ENCODE results near the gene SVBP. TPM values are rescaled to one million over a fixed set of nuclear protein-coding genes. Genes with fewer than 3 reads are reported as not detected.

The SVBP gene
- total RNA-seq, 1 donor from 2014 or later, result 10.9 TPM

DNA sequence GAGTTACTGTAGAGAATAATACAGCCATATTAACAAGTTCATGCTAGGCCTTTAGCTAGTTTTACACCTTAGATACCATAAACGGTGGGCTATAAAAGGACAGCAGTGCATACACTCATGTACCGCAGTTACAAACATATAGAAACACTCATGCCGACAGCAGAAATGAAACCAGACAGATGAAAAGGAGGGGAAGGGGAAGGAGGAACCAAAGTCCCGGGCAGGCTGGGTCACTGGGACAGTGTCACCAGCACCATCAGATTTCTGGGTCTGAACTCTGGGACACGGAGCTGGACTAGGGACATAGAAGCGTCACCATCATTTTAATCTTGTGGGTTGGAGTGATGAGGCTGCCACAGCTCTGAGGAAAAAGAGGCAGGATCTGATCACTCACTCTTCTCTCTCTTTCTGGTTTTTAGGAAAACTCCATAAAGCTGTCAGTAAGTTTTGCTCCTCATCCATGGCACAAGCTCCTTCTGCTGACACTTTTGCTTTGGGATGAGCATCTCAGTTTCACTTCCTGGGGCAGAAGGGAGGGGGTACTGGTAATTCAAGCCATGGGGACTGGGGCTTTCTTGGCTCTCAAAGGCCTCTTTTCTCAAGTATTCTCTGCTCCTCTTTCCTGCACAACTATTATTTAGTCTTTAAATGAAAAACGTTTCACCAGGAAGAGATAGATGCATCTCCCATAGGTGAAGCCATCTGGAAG is 21.4 kb upstream of the SVBP start:
- TF ChIP-seq, protein P1, sequence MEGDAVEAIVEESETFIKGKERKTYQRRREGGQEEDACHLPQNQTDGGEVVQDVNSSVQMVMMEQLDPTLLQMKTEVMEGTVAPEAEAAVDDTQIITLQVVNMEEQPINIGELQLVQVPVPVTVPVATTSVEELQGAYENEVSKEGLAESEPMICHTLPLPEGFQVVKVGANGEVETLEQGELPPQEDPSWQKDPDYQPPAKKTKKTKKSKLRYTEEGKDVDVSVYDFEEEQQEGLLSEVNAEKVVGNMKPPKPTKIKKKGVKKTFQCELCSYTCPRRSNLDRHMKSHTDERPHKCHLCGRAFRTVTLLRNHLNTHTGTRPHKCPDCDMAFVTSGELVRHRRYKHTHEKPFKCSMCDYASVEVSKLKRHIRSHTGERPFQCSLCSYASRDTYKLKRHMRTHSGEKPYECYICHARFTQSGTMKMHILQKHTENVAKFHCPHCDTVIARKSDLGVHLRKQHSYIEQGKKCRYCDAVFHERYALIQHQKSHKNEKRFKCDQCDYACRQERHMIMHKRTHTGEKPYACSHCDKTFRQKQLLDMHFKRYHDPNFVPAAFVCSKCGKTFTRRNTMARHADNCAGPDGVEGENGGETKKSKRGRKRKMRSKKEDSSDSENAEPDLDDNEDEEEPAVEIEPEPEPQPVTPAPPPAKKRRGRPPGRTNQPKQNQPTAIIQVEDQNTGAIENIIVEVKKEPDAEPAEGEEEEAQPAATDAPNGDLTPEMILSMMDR (IDR thresholded peaks at IDR 0.05; ENCODE audit: borderline replicate concordance), result no peak
- Histone ChIP-seq H3K4me3 (no peak overlapping the region), H3K27me3 (ENCODE audit: low read depth) (no peaks in the 10 kb centered on the region), H3K27ac (replicated peaks) (no peak overlapping the region), H3K4me1 (peaks cover 6% of the 10 kb centered on the region), H3K9me3 (replicated peaks) (no peaks in the 10 kb centered on the region), H3K36me3 (peaks cover 15% of the 10 kb centered on the region)
- DNase-seq, result no peak
- intact Hi-C loops (cut with micrococcal nuclease), result no loop called here

DNA sequence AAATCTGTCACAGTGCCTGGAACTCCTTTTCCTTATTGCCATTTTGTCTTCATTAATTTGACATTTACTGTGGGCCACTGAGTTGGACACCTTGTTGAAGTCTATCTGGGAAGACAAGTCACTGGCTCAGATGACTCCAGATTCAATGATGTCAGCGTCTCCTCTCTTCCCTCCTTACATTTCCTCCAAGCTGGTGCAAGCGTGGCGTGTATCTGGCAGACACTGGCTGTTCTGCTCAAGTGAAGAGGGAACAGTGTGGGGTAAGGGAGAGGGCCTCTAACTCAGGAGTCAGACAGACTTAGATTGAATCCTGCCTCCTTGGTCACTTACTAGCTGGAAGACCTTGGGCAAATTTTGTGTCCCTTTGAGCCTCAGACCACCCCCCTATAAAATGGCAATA is 20.5 kb upstream of the SVBP start:
- no peaks in the 10 kb centered on the region for H3K9me3 ChIP-seq (replicated peaks)
- no peak overlapping the region for H3K27ac ChIP-seq (replicated peaks)
- intact Hi-C loops (cut with micrococcal nuclease), result no loop called here
- H3K27me3 ChIP-seq (ENCODE audit: low read depth), result no peaks in the 10 kb centered on the region
- H3K36me3 ChIP-seq, result peaks cover 11% of the 10 kb centered on the region
- no peak overlapping the region for H3K4me3 ChIP-seq
- peaks cover 6% of the 10 kb centered on the region for H3K4me1 ChIP-seq
- TF ChIP-seq, protein P1 (IDR thresholded peaks at IDR 0.05; ENCODE audit: borderline replicate concordance), result no peak
- DNase-seq, result no peak

DNA sequence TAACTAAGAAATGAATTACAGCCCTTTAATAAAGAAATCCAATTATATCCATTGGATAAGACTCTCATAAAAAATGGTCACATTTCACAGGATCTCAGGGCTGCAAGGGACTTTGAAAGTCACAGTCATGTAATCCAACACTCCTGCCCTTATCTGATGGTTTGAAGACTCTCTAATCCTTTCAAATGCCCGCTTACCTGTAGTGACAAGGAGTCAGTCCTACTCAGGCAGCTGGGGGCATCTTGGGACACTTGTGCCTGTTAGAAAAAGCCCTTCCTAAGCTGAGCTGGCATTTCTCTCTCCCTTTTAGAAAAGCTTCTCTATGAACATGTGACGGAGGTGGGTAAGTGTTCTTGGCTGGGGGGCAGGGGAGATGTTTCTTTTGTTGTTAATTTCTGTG is 18.2 kb upstream of the SVBP start:
- DNase-seq, result no peak
- H3K27ac ChIP-seq (replicated peaks), result no peak overlapping the region
- no peaks in the 10 kb centered on the region for H3K4me1 ChIP-seq
- H3K4me3 ChIP-seq, result no peak overlapping the region
- TF ChIP-seq, protein P1 (IDR thresholded peaks at IDR 0.05; ENCODE audit: borderline replicate concordance), result no peak
- H3K36me3 ChIP-seq, result peaks cover 14% of the 10 kb centered on the region
- no peaks in the 10 kb centered on the region for H3K9me3 ChIP-seq (replicated peaks)
- intact Hi-C loops (cut with micrococcal nuclease), result no loop called here
- H3K27me3 ChIP-seq (ENCODE audit: low read depth), result no peaks in the 10 kb centered on the region

DNA sequence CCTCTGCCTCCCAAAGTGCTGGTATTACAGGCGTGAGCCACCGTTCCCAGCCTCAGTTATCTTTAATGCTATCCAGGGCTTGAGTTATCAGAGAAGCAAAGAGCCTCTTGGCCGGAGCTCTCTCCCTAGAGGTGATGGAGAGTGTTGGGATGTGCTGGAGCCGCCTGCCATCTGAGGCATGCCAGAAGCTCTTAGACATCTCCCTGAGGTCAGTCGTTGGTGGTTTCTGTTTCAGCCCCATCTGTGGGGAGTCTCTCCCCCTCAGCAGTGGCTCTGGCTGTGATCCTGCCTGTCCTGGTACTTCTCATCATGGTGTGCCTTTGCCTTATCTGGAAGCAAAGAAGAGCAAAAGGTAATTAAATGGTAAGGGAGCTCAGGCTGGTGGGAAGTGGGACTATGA is 17.6 kb upstream of the SVBP start:
- DNase-seq, result no peak
- Histone ChIP-seq H3K36me3 (peaks cover 20% of the 10 kb centered on the region), H3K9me3 (replicated peaks) (no peaks in the 10 kb centered on the region), H3K4me3 (no peak overlapping the region), H3K27ac (replicated peaks) (no peak overlapping the region), H3K4me1 (no peaks in the 10 kb centered on the region), H3K27me3 (ENCODE audit: low read depth) (no peaks in the 10 kb centered on the region)
- intact Hi-C loops (cut with micrococcal nuclease), result no loop called here
- TF ChIP-seq, protein P1 (IDR thresholded peaks at IDR 0.05; ENCODE audit: borderline replicate concordance), result no peak

DNA sequence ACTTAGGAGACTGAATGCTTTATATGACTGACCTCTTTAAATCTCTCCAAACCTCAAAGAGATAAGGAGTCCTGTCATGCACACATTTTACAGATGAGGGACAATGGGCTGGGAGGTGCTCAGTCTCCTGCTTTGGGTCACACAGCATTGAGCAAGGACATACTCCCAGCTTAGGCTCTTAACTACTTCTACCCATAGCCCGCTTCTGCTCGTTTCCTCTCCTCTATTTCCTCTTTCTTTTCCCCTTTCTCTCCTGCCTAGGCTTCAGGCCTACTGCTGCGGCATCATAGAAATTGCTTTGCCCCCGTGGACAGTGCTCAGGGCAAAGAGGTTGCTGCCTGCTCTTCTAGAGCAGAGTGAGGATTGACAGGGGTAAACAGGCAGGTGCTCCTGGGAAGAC is 16.8 kb upstream of the SVBP start:
- Histone ChIP-seq H3K4me1 (no peaks in the 10 kb centered on the region), H3K4me3 (no peak overlapping the region), H3K27ac (replicated peaks) (no peak overlapping the region), H3K36me3 (peaks cover 20% of the 10 kb centered on the region), H3K27me3 (ENCODE audit: low read depth) (no peaks in the 10 kb centered on the region), H3K9me3 (replicated peaks) (no peaks in the 10 kb centered on the region)
- TF ChIP-seq, protein P1 (IDR thresholded peaks at IDR 0.05; ENCODE audit: borderline replicate concordance), result no peak
- DNase-seq, result no peak
- intact Hi-C loops (cut with micrococcal nuclease), result no loop called here
